GM19035 (cell line): ENCODE measurements around the gene SURF6.

Experiments
- ATAC-seq: cut with Tn5 transposase; IDR thresholded peaks from one replicate; pipeline ENCODE4 v1.9.1; 2021; ENCODE audit not compliant: unreplicated experiment

The SURF6 gene

GRCh38 chr9:133368249-133368881 lies 32.4 kb upstream of the SURF6 start:
- ATAC-seq: no peak

DNA sequence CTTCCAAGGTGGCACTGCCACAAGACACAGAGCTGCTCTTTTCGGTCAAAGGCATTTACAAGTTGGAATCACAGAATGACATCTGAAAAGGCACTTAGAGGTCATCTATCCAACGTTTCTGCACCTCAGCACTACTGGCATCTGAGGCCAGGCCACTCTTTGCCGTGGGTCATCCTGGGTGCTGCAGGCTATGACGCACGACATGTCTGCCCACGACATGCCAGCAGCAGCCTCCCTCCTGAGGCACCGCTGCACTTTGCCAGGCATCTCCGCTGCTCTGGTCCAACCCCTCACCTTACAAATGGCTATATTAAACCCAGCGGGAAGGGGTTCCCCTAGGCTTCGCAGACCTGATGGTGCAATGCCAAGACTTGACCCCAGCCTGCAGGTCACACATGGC lies 31.8 kb upstream of the SURF6 start:
- ATAC-seq: no peak

- ATAC-seq: no peak
Observed at GRCh38 chr9:133367221-133367620, 31.2 kb upstream of the SURF6 start.

DNA sequence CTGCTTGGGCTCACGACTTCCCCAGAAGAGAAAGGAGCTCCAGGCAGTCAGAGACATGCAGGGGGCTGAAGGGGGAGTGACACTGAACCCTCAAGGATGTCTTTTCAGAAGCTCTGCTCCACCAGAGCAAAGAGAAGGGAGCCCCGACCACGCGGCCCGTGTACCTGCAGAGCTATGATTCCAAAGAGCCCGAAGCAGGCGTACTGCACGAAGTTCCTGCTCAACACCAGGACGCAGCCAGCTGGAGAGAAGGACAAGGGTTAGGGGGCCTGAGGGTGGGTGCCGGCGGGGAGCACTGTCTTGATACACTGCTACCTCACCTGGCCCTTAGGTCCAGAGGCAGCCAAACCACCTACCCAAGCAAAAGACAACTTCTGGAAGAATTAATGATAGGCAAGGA lies 30.4 kb upstream of the SURF6 start:
- ATAC-seq: no peak

DNA sequence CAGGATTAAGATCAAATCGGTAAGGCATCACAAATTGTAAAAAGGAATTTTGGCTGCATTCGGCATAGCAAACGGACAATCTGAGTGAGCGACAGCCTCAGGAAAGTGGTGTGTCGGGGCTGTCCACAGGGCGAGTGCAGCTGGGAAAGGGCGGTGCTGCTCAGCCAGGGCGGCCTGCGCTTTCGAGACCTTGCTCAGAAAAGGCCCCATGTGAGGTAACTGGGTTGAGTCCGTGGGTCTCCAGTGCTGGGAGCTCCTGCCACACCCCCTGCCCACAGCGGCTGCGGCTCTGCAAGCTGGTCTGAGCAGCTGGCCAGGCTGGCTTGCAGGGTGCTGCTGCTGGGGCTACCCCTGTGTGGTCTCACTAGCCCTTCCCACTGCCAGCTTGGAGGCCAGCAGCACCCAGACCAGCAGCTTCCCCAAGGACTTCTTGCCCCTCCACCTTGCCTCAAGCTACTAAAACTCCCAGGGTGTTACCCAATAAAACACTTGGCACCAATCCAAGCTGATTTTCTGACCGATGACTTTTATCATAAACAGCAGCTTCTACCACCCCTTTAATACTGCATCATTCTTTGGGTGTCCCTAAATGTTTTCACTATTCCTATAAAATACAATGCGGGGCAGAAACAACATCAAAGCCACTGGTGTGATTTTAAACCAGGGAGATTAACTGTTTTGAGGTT lies 26.5 kb upstream of the SURF6 start:
- ATAC-seq: no peak

- no peak for ATAC-seq
Observed at GRCh38 chr9:133361507-133362092, 25.6 kb upstream of the SURF6 start.

- ATAC-seq: no peak
Observed at GRCh38 chr9:133360400-133361393, 24.7 kb upstream of the SURF6 start.

DNA sequence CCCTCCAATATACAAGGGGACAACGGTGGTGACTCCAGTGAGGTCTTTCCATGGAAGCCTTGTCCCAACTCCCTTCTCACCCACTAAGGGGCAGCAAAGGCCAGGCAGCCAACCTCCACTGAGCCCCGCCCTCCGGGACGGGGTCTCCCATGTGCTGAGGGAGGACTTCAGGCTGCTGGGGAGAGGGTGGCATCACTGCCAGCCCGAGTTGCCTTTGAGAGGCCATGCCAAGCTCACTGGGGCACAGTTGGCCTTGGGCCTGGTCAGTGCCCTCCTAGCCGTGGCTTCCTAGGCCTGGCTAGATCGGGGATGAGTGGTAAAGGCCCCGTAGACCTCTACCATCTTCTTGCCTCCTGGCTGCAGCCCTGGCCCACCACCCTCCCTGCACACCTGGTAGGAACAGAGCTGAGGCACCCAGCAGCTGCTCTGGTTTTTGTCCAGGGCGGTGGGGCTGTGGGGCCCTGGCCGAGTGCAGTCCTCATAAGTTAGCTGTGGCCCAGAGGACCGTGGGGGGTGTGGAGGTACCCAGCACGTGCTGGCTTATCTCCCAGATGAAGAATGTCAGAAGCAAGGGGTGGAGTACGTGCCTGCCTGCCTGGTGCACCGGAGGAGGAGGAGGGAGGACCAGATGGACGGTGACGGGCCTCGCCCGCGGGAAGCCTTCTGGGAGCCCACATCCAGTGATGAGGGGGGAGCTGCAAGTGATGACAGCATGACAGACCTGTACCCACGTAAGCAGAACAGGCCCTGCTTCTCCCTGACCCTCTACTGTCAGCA lies 23.6 kb upstream of the SURF6 start:
- ATAC-seq: no peak

DNA sequence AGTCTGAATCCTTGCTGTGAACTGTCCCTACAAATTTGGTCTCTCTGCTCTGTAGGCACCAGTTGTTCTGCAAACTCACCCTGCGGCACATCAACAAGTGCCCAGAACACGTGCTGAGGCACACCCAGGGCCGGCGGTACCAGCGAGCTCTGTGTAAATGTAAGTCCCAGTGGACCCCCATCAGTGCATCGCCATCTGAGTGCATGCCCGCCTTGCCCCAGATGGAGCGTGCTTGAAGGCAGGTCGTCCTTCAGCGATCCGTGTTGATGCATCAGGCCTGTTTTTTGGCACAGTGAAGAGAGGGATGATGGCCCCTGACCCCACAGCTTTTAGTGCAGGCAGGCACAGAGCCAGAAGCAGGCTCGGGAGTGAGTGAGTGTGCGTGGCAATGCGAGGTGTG lies 21.7 kb upstream of the SURF6 start:
- no peak for ATAC-seq

GRCh38 chr9:133356391-133357091 lies 20.6 kb upstream of the SURF6 start, which contains the start of the genes SURF1 and SURF2:
TSS of gene SURF1 (minus strand) at chr9:133356487. CDS start at chr9:133356453, 34 bp downstream.
TSS of gene SURF2 (plus strand) at chr9:133356550. CDS start at chr9:133356593, 43 bp downstream.
- peak; percentile 68 for ATAC-seq

DNA sequence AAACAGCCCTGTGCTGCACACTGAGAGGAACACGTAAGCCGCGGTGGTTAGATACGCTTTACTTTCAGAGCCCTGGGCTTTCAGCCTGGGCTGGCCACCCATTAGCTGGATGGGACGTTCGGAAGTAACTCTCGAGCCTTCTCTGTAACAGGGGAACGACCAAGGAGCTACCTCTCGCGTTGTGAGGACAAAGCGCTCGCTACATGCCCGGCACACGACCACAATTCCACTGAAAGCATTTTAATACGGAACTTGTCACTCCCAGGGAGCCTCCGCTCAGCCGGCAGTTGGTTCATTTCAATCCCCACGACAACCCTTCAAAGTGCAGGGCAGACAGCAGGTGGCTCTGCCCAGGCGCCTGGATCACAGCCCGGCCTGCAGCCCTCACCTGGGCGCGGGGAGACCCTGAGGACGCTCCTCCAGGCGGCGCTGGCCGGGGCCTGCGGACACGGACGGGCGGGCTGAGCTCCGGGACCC lies 19.9 kb upstream of the SURF6 start:
- no peak for ATAC-seq

- no peak for ATAC-seq
Observed at GRCh38 chr9:133354766-133355165, 18.8 kb upstream of the SURF6 start.

DNA sequence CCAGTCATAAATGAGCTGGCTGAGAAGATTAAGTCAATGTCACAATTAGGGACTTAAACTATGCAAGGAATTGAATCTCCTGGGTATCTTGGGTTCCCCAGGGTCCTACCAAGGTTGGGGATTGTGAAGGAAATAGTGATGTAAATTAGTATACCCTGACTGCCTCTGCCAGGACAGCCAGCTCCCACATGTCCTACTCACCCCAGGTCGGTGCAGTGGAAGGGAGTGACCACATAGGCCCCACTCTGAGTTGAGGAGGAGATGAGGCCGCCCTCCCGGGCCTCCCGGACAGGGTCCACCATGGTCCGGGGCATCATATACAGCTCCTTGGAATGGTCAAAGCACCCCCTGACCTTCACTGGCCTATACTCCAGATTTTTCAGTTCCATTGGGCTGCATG lies 17.6 kb upstream of the SURF6 start:
- ATAC-seq: no peak

DNA sequence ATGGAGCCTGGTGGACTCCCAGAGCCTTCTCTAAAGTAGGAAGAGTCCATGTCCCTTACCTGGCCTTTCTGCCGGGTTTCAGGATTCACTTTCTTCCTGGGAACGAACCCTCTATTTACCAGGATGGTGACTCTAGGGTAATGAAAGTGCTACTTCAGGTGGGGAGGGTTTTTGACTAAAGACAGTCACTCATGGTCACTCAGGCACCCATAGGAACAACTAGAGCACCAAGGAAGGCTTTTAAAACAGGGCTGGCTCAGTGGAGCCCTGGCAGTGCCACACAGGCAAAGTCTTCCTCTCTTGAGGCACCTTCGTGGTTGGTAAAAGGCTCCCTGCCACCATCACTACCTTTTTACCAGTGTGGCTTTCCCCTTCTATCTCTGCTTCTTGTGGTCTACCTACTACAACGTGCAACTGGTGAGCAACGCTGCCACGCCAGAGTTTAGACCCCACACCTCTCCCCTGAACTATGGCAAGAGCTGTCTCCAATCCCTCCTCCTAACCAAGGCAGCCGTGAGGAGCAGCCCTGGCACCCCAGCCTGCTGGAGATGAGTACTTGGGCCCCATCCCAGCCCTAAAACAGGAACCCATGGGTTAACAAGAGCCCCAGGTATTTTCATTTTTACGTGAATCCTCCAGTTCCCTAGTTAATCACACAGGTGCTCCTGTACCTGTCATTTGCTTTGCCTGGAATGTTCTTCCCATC lies 16.8 kb upstream of the SURF6 start:
- ATAC-seq: no peak

- ATAC-seq: no peak
Observed at GRCh38 chr9:133351908-133352634, 16.1 kb upstream of the SURF6 start.

DNA sequence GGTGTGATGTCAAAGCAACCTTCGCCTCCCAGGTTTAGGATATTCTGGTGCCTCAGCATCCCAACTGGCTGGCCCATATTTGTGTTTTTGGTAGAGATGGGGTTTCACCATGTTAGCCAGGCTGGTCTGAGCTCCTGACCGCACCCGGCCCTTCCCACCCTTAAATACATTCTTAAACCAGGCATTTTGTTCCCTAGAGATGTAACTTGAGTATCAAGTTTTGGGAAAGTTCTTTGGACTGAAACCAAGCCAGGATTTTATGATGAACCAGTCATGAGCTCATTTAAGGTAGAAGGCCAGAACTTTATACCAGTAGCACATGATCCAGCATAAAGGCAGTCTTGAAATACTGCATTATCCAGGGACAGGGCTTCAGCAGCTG lies 15.5 kb upstream of the SURF6 start:
- no peak for ATAC-seq

DNA sequence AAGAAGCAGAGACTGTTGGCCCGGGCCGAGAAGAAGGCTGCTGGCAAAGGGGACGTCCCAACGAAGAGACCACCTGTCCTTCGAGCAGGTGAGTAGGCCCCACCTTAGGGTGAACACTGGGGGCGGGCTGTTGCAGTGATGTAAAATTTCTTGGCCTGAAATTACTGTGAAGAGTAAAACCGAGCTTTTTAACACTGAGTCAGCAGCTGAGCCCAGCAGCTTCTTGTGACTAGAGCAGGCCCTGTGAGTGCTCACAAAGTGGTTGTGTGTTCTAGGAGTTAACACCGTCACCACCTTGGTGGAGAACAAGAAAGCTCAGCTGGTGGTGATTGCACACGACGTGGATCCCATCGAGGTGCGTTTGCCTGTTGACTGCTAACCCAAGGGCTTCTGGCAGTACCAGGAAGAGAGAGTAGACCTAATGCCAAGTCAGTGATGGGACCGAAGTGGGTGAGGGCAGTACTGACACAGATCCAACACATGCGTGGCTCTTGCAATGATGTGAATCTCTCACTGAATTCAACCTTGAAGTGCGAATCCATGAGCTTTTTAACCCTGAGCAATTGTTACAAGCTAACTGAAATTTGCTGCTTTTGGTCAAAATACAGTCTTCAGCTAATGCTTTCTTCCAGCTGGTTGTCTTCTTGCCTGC lies 14.1 kb upstream of the SURF6 start:
- ATAC-seq: no peak
